GM19043 (cell line): ENCODE data around the gene TWIST2.

Experiments
- ATAC-seq: cut with Tn5 transposase; IDR thresholded peaks from one replicate; pipeline ENCODE4 v1.9.1; 2021; ENCODE audit warnings: low read depth; ENCODE audit not compliant: unreplicated experiment

Gene TWIST2

DNA sequence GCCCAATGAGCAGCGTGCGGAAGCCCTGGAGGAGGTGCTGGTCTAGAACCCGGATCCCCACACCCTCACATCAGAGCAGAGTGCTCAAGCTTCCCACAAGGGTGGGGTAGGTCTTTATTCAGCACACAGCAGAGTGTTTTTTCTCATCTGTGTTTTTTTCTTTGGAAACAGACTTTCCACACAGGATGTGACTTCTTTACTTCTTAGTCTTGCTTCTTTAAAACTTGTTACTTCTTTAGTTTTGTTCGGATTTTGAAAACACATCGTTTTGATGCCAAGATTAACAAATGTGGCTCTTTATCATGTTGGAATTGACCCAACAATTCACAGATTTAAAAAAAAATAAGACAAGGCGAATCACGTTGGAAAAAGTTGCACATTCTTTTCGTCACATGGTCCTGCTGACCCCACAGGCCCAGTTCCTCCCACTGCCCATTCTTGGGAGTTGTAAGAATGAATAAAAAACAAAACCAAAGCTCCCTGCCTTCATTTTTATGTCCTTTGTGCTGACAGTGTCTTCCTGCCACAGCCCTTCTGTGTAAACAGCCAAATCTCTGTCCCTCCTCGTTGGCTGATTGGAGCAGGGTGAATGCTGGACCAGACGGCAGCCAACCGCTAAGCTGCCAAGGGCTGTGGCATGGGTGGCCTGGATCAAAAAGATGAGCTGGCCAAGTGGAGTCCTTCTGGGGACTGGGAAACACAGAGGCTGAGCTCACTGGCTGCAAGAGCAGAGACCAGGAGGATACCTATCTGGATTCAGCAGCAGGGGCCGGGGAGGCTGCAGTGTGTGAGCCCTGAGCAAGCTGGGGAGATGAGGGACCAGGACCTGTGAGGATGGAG, 81.6 kb downstream of the TWIST2 start:
- no peak for ATAC-seq

GRCh38 chr2:238930216-238930615, 82.3 kb downstream of the TWIST2 start:
- no peak for ATAC-seq

- ATAC-seq = no peak
Measured at GRCh38 chr2:238936162-238937052, 88.5 kb downstream of the TWIST2 start.

DNA sequence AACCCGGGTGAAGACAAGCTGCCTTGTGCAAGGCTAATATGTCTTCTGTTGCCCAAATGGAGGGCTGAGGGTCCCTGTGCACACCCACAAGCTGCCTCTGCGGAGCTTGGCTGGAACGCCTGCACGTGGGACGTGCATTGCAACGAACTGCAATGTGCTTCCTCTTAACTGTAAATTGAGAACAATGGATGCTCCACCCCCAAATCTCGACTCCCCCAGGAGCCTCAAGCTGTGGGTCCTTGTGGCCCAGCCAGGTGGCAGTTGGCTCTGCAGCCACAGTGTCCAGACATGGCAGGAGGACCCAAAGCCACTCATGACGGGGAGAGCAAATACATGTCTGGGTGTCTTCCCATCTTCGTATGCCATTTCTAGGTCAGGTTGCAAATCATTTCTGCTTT, 90.1 kb downstream of the TWIST2 start:
- no peak for ATAC-seq

GRCh38 chr2:238938401-238939055, 90.6 kb downstream of the TWIST2 start:
- ATAC-seq = no peak

- no peak for ATAC-seq
Measured at GRCh38 chr2:238939074-238939473, 91.2 kb downstream of the TWIST2 start.

GRCh38 chr2:238939521-238940403, 91.9 kb downstream of the TWIST2 start:
- ATAC-seq = no peak

- ATAC-seq = no peak
Measured at GRCh38 chr2:238940806-238941205, 92.9 kb downstream of the TWIST2 start.

DNA sequence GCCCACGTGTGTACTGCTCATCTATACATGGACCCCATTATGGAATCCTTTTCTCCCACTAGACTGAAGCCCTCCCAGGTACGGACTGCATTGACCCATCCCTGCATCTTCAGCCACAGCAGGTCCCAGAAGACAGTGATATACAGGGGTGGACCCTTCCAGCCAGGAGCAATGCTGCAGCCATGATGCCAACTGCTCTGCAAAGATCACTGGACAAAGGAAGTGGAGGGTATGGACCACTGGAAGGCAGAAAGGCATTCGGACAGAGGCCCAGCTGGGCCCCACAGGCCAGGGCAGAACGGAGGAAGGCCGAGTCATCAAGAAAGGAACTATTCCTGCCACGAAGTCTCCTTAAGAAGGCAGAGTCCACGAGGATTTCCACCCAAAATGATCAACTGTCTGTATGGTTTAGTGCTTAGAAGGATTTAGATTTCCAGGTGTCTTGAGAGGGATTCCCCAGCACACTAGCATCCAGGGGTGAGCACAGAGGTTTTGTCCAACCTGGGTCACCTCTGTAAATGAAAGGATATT, 93.4 kb downstream of the TWIST2 start:
- ATAC-seq = no peak

GRCh38 chr2:238942080-238942725, 94.3 kb downstream of the TWIST2 start:
- no peak for ATAC-seq

DNA sequence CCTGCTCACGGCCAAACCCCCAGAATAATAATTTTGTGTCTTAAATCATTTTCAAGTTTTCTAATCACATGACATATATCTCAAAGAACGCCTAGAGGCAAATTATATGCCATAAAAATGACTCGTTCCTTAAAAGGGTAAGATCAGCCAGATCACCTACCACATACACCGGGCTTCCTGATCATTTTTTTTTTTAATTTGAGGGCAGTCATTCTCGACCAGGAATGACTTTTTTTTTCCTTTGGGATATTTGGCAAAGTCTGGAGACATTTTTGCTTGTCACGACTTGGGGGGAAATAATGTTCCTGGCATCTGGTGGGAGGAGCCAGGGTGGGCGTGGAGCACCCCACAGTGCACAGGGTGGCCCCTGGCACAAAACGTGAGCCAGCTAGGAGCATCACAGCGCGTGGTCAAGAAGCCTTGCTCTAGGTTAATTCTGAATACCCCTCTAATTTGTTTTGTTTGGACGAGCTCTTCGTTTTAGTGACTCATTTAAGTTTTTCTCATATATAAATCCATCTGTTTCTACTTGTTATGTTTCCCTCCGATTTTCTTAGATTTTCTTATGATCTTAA, 94.9 kb downstream of the TWIST2 start:
- no peak for ATAC-seq

- ATAC-seq = no peak
Measured at GRCh38 chr2:238943338-238944067, 95.6 kb downstream of the TWIST2 start.

DNA sequence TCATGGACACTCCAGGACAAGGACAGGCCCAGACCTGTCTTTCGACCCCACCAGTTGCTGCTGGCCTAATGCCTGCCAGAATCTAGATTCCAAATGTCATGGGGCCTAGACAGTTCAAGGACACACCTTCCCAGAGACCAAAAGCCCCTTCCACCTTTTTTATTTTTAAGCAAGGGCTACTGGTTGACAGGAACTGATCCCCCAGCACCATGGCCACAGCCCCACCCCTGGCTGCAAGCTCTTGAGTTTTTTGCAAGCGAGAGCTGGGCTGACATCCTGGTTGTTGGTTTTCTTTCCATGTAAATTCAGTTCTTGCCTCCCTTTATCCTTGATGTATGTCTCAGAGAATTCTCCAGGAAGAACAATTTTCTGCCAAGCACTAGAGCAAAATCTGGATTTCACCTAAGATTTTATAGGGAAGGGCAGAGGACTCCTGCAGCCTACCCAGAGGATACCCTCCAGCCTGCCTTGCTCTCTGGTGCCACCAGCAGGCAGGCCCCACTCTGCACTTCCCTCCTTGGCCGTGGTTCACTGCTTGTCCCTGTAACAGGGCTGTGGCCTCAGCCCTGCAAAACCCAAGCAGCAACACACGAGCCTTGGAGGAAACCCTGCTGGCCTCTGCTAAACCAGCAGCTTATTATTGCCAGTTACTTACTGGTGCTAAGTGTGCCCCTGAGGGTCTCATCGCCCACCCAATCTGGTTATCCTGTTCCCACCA, 97.7 kb downstream of the TWIST2 start:
- no peak for ATAC-seq

DNA sequence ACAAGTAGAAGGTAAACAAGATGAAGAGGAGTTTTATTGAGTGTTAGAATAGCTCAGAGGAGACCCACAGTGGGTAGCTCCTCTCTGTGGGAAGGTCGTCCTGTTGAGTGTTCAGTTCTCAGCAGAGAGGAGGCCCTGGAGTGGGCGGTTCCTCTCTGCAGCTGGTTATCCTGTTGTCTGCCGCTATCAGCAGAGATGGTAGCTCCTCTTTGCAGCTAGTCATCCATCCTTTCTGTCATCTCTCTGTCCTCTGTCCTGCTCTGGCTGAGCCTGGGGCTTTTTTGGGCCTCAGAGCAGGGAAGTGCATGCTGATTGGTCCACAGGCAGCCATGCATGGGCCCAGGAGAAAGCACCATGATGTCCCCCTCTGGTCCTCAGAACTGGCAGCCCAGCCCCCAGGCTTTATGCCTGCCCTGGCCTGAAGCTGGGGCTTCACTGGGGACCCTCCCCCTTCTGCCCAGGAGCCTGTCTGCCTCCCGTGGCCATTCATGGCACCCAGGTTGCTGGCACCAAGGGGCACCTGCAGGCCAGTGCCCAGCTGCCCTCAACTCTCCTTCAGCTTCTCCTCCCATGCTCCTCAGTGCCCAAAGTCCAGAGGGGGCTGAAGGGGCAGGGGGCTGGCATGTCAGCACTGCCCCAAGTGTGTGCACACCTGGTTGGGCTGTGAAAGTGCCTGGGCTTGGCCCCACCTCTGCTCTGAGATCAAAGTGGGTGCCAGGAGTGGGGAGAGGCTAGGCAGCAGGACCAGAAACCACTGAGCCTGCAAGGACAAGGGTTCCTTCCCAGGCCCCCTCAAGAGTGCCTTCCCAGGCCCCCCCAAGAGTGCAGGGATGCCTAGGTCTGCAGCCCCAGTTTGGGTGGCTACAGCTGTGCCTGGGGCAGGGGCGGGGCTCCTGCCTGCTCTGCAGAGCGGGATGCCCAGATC, 98.7 kb downstream of the TWIST2 start:
- no peak for ATAC-seq

- no peak for ATAC-seq
Measured at GRCh38 chr2:238947243-238947760, 99.4 kb downstream of the TWIST2 start.

GRCh38 chr2:238947920-238948710, 100.2 kb downstream of the TWIST2 start:
- no peak for ATAC-seq
